ENCODE data around the gene CLSTN2. TPM values are rescaled to one million over a fixed set of nuclear protein-coding genes. Genes with fewer than 3 reads are reported as not detected.
A peak's percentile ranks its signal among the peaks of the same experiment; 100 is the strongest.

Gene CLSTN2
- total RNA-seq, 2 donors from 2014 or later, result 0.82 to 1.3 TPM

GRCh38 chr3:140093742-140094141, 158.8 kb downstream of the CLSTN2 start:
- DNase-seq, result peak; percentile 70
- Histone ChIP-seq H3K4me1 (no peaks in the 10 kb centered on the region), H3K9me3 (no peaks in the 10 kb centered on the region), H3K9ac (ENCODE audit: low read depth in 2 of 2, low read length in 2 of 2) (no peak overlapping the region), H3K27me3 (no peaks in the 10 kb centered on the region), H3K36me3 (no peaks in the 10 kb centered on the region), H3K4me3 (no peak overlapping the region), H3K27ac (no peak overlapping the region)
- TF ChIP-seq, protein P1, sequence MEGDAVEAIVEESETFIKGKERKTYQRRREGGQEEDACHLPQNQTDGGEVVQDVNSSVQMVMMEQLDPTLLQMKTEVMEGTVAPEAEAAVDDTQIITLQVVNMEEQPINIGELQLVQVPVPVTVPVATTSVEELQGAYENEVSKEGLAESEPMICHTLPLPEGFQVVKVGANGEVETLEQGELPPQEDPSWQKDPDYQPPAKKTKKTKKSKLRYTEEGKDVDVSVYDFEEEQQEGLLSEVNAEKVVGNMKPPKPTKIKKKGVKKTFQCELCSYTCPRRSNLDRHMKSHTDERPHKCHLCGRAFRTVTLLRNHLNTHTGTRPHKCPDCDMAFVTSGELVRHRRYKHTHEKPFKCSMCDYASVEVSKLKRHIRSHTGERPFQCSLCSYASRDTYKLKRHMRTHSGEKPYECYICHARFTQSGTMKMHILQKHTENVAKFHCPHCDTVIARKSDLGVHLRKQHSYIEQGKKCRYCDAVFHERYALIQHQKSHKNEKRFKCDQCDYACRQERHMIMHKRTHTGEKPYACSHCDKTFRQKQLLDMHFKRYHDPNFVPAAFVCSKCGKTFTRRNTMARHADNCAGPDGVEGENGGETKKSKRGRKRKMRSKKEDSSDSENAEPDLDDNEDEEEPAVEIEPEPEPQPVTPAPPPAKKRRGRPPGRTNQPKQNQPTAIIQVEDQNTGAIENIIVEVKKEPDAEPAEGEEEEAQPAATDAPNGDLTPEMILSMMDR (IDR thresholded peaks at IDR 0.05), result no peak
- intact Hi-C loops (cut with DNase I), result no loop called here

GRCh38 chr3:140094487-140094886, 159.5 kb downstream of the CLSTN2 start:
- Histone ChIP-seq H3K4me3 (no peak overlapping the region), H3K36me3 (no peaks in the 10 kb centered on the region), H3K9ac (ENCODE audit: low read depth in 2 of 2, low read length in 2 of 2) (no peak overlapping the region), H3K9me3 (no peaks in the 10 kb centered on the region), H3K27ac (no peak overlapping the region), H3K27me3 (no peaks in the 10 kb centered on the region), H3K4me1 (no peaks in the 10 kb centered on the region)
- DNase-seq, result no peak
- TF ChIP-seq, protein P1 (IDR thresholded peaks at IDR 0.05), result no peak
- intact Hi-C loops (cut with DNase I), result no loop called here

- no peak overlapping the region for H3K9ac ChIP-seq (ENCODE audit: low read depth in 2 of 2, low read length in 2 of 2)
- H3K27ac ChIP-seq, result no peak overlapping the region
- TF ChIP-seq, protein P1 (IDR thresholded peaks at IDR 0.05), result no peak
- H3K9me3 ChIP-seq, result no peaks in the 10 kb centered on the region
- no peak overlapping the region for H3K4me3 ChIP-seq
- intact Hi-C loops (cut with DNase I), result no loop called here
- H3K4me1 ChIP-seq, result no peaks in the 10 kb centered on the region
- H3K36me3 ChIP-seq, result no peaks in the 10 kb centered on the region
- H3K27me3 ChIP-seq, result no peaks in the 10 kb centered on the region
- DNase-seq, result no peak
Measured at GRCh38 chr3:140096037-140096436, 161.1 kb downstream of the CLSTN2 start.

GRCh38 chr3:140097874-140098635, 163.1 kb downstream of the CLSTN2 start:
- intact Hi-C loops (cut with DNase I), result no loop called here
- Histone ChIP-seq H3K4me3 (no peak overlapping the region), H3K27me3 (no peaks in the 10 kb centered on the region), H3K9me3 (no peaks in the 10 kb centered on the region), H3K9ac (ENCODE audit: low read depth in 2 of 2, low read length in 2 of 2) (no peak overlapping the region), H3K36me3 (no peaks in the 10 kb centered on the region), H3K4me1 (no peaks in the 10 kb centered on the region), H3K27ac (no peak overlapping the region)
- DNase-seq, result no peak
- TF ChIP-seq, protein P1 (IDR thresholded peaks at IDR 0.05), result no peak

DNA sequence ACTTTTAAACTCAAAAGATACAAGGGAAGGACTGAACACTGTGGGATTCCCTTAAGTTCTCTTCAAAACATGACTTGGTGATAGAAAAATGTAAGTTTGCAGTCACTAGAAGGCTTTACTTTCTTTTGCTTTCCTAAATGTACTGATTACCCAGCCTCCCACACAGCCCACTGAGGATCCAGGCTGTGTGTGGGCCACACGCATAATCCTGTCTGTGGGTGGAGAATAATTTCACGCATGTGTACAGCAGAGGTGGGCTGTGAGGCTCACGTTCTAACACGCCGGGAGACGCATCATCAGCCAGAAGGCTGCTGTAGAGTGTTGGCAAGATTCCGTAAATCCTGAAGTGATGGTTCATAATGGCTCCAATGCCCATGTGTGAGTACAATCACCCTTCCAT, 165.5 kb downstream of the CLSTN2 start:
- H3K36me3 ChIP-seq, result no peaks in the 10 kb centered on the region
- TF ChIP-seq, protein P1 (IDR thresholded peaks at IDR 0.05), result no peak
- H3K9me3 ChIP-seq, result no peaks in the 10 kb centered on the region
- no peak overlapping the region for H3K27ac ChIP-seq
- H3K9ac ChIP-seq (ENCODE audit: low read depth in 2 of 2, low read length in 2 of 2), result no peak overlapping the region
- intact Hi-C loops (cut with DNase I), result no loop called here
- no peaks in the 10 kb centered on the region for H3K27me3 ChIP-seq
- no peaks in the 10 kb centered on the region for H3K4me1 ChIP-seq
- H3K4me3 ChIP-seq, result no peak overlapping the region
- no peak for DNase-seq

Data from colonic mucosa (tissue), 4 donors.